GM19023 (cell line): ENCODE data around the gene MYEOV.

Experiments used
- ATAC-seq: cut with Tn5 transposase; IDR thresholded peaks from one replicate; pipeline ENCODE4 v1.9.1; 2021; ENCODE audit warnings: mild to moderate bottlenecking, moderate library complexity; ENCODE audit not compliant: unreplicated experiment

Gene MYEOV

GRCh38 chr11:69301081-69301454, 7.1 kb downstream of the MYEOV start:
- no peak for ATAC-seq

- ATAC-seq, result no peak
Measured at GRCh38 chr11:69301455-69302401, 7.8 kb downstream of the MYEOV start.

- ATAC-seq, result no peak
Measured at GRCh38 chr11:69302447-69303020, 8.6 kb downstream of the MYEOV start.

GRCh38 chr11:69303427-69303826, 9.5 kb downstream of the MYEOV start:
- no peak for ATAC-seq

GRCh38 chr11:69304258-69304657, 10.3 kb downstream of the MYEOV start:
- ATAC-seq, result no peak

GRCh38 chr11:69304686-69305085, 10.7 kb downstream of the MYEOV start:
- ATAC-seq, result no peak

GRCh38 chr11:69305885-69306540, 12.1 kb downstream of the MYEOV start:
- ATAC-seq, result no peak

GRCh38 chr11:69306821-69307220, 12.9 kb downstream of the MYEOV start:
- ATAC-seq, result no peak

GRCh38 chr11:69307421-69307820, 13.5 kb downstream of the MYEOV start:
- ATAC-seq, result no peak

- no peak for ATAC-seq
Measured at GRCh38 chr11:69307871-69308431, 14.0 kb downstream of the MYEOV start.

GRCh38 chr11:69308491-69308911, 14.5 kb downstream of the MYEOV start:
- no peak for ATAC-seq

- ATAC-seq, result no peak
Measured at GRCh38 chr11:69308936-69309615, 15.1 kb downstream of the MYEOV start.

GRCh38 chr11:69309631-69310280, 15.8 kb downstream of the MYEOV start:
- ATAC-seq, result no peak

- no peak for ATAC-seq
Measured at GRCh38 chr11:69310351-69310750, 16.4 kb downstream of the MYEOV start.

- ATAC-seq, result no peak
Measured at GRCh38 chr11:69310934-69311766, 17.2 kb downstream of the MYEOV start.

GRCh38 chr11:69311767-69312385, 17.9 kb downstream of the MYEOV start:
- no peak for ATAC-seq

- ATAC-seq, result no peak
Measured at GRCh38 chr11:69312453-69313404, 18.8 kb downstream of the MYEOV start.

- ATAC-seq, result no peak
Measured at GRCh38 chr11:69313992-69314391, 20.0 kb downstream of the MYEOV start.
